ENCODE results near the gene LRRC17. TPM values are rescaled to one million over a fixed set of nuclear protein-coding genes. Genes with fewer than 3 reads are reported as not detected.

LRRC17 gene
- total RNA-seq, 6 experiments from 2014 or later, result 0.64 to 1.8 (median 1.3) TPM

GRCh38 chr7:102942868-102943267, 30.1 kb downstream of the LRRC17 start:
- WGBS (ENCODE audit: insufficient coverage, low coverage, low lambda C conversion rate, missing lambda C conversion rate), result 61% methylated on average over 1 of the region's 1 CpG
- TF ChIP-seq CTCF (IDR thresholded peaks at IDR 0.05) (no peak), POLR2A (IDR thresholded peaks at IDR 0.05) (no peak)
- no peaks in the 10 kb centered on the region for H3K36me3 ChIP-seq
- H3K27me3 ChIP-seq, result no peaks in the 10 kb centered on the region
- no peak overlapping the region for H3K27ac ChIP-seq
- no peaks in the 10 kb centered on the region for H3K9me3 ChIP-seq
- no peaks in the 10 kb centered on the region for H3K4me1 ChIP-seq
- intact Hi-C loops (cut with DNase I), result no loop called here
- ATAC-seq, result no peak
- no peak overlapping the region for H3K4me3 ChIP-seq
- no peak for DNase-seq

- ATAC-seq (no peak), DNase-seq (no peak)
- TF ChIP-seq POLR2A (IDR thresholded peaks at IDR 0.05), result no peak
- no peak for TF ChIP-seq CTCF (IDR thresholded peaks at IDR 0.05)
- WGBS (ENCODE audit: insufficient coverage, low coverage, low lambda C conversion rate, missing lambda C conversion rate), result 66% methylated on average over 5 of the region's 5 CpGs
- no peaks in the 10 kb centered on the region for H3K36me3 ChIP-seq
- intact Hi-C loops (cut with DNase I), result no loop called here
- no peak overlapping the region for H3K27ac ChIP-seq
- H3K9me3 ChIP-seq, result no peaks in the 10 kb centered on the region
- no peak overlapping the region for H3K4me3 ChIP-seq
- H3K4me1 ChIP-seq, result no peaks in the 10 kb centered on the region
- no peaks in the 10 kb centered on the region for H3K27me3 ChIP-seq
These were observed 30.8 kb downstream of the LRRC17 start for GRCh38 chr7:102943423-102944169.

- Histone ChIP-seq H3K27ac (no peak overlapping the region), H3K9me3 (no peaks in the 10 kb centered on the region), H3K36me3 (no peaks in the 10 kb centered on the region), H3K27me3 (no peaks in the 10 kb centered on the region), H3K4me3 (no peak overlapping the region), H3K4me1 (no peaks in the 10 kb centered on the region)
- DNase-seq (no peak), ATAC-seq (no peak)
- intact Hi-C loops (cut with DNase I), result no loop called here
- no peak for TF ChIP-seq CTCF (IDR thresholded peaks at IDR 0.05)
- no peak for TF ChIP-seq POLR2A (IDR thresholded peaks at IDR 0.05)
- WGBS (ENCODE audit: insufficient coverage, low coverage, low lambda C conversion rate, missing lambda C conversion rate), result 92% methylated on average over 4 of the region's 4 CpGs
These were observed 31.4 kb downstream of the LRRC17 start for GRCh38 chr7:102944241-102944640.

GRCh38 chr7:102951839-102952238, 39.0 kb downstream of the LRRC17 start:
- no peak for ATAC-seq
- Histone ChIP-seq H3K27ac (no peak overlapping the region), H3K4me3 (no peak overlapping the region), H3K27me3 (no peaks in the 10 kb centered on the region), H3K36me3 (no peaks in the 10 kb centered on the region), H3K9me3 (no peaks in the 10 kb centered on the region), H3K4me1 (no peaks in the 10 kb centered on the region)
- no peak for DNase-seq
- 95% methylated on average over 3 of the region's 3 CpGs for WGBS (ENCODE audit: insufficient coverage, low coverage, low lambda C conversion rate, missing lambda C conversion rate)
- no peak for TF ChIP-seq POLR2A (IDR thresholded peaks at IDR 0.05)
- no peak for TF ChIP-seq CTCF (IDR thresholded peaks at IDR 0.05)
- intact Hi-C loops (cut with DNase I), result no loop called here

All from right lobe of liver (tissue), 6 donors.